Activated CD4-positive, alpha-beta T cell treated with anti-CD3 and anti-CD28 coated beads for 36 hours (primary cell): ENCODE data around the gene CALU. TPM values are rescaled to one million over a fixed set of nuclear protein-coding genes. Genes with fewer than 3 reads are reported as not detected.

ENCODE experiments used
- ATAC-seq: fragments of 200-7000 bp; cut with Tn5 transposase; one replicate; pipeline ENCODE4 v1.10.0; 2021; ENCODE audit warnings: mild to moderate bottlenecking, moderate library complexity
- CTCF ChIA-PET: fragments of 350-600 bp; sonication (Branson Sonifier 250); formaldehyde crosslinking; loops from one replicate; lab custom pipeline; 2021; ENCODE audit warnings: antibody characterized with exemption; lab: Charles Lee
- POLR2A ChIA-PET: fragments of 350-600 bp; sonication (Branson Sonifier 250); formaldehyde crosslinking; loops from one replicate; lab custom pipeline; 2021; ENCODE audit warnings: antibody characterized with exemption, inconsistent platforms; lab: Charles Lee
- DNase-seq: peaks from one replicate; pipeline ENCODE4 v3.0.0-alpha.2; 2020
- H3K27ac Mint-ChIP-seq: one replicate; pipeline ENCODE4 v1.8.0; 2021; ENCODE audit warnings: mixed read lengths
- H3K27me3 Mint-ChIP-seq: one replicate; pipeline ENCODE4 v1.8.0; 2021; ENCODE audit warnings: mixed read lengths
- H3K36me3 Mint-ChIP-seq: one replicate; pipeline ENCODE4 v1.8.0; 2021; ENCODE audit warnings: low read depth, mixed read lengths
- H3K4me1 Mint-ChIP-seq: one replicate; pipeline ENCODE4 v1.8.0; 2021; ENCODE audit warnings: mixed read lengths
- H3K4me3 Mint-ChIP-seq: one replicate; pipeline ENCODE4 v1.8.0; 2021; ENCODE audit warnings: mild to moderate bottlenecking, moderate library complexity, mixed read lengths
- H3K9me3 Mint-ChIP-seq: one replicate; pipeline ENCODE4 v1.8.0; 2021; ENCODE audit warnings: low read depth, mixed read lengths
- intact Hi-C, 2 experiments: fragments of 100-400 bp; cut with DNase I in 1 of 2; cut with micrococcal nuclease in 1 of 2; formaldehyde crosslinking; loops; one replicate each; pipeline versions ENCODE4 v1.14.2 to v1.15.1; 2022 to 2024; cut with DNase I, micrococcal nuclease
- total RNA-seq, 2 experiments: library from RNA; stranded (reverse); gene quantifications; one replicate each; pipeline ENCODE4 v1.2.3, GENCODE V29; 2021

CALU gene
- 10 to 100 TPM; 32.9 to 33.8 TPM for total RNA-seq

GRCh38 chr7:128739048-128739962 lies at the start of gene CALU:
Gene CALU, plus strand, starts transcription at chr7:128739359. Its CDS starts 9,225 bp downstream, at chr7:128748584.
- DNase-seq (peak; percentile 97), ATAC-seq (peak; percentile 98)
- Mint-ChIP-seq H3K9me3 (no peaks in the 10 kb centered on the region), H3K36me3 (no peaks in the 10 kb centered on the region), H3K4me3 (peak within 1 kb of the TSS; percentile 99), H3K4me1 (peaks cover 38% of the 10 kb centered on the region), H3K27ac (peak within 1 kb of the TSS; percentile 93), H3K27me3 (peaks cover 3% of the 10 kb centered on the region)
- intact Hi-C loops = loop anchor here (1.0 to 10.0 kb wide), 13 partner anchors 52 to 1151 kb away; partner anchors contain the start of genes ATP6V1F (in 2 of the 2), CCDC136 (in 2 of the 2), ARF5 (in 1 of the 2) and HILPDA (in 1 of the 2)
- CTCF ChIA-PET = interaction anchor here (0.6 to 2.4 kb wide), 16 partner anchors 13 to 647 kb away, joined by 3 to 12 read pairs (median 4); no protein-coding TSS in a partner anchor
- POLR2A ChIA-PET = interaction anchor here (0.5 to 1.3 kb wide), 7 partner anchors 20 to 1085 kb away, joined by 3 to 6 read pairs (median 3); partner anchors contain the start of gene CCDC136

DNA sequence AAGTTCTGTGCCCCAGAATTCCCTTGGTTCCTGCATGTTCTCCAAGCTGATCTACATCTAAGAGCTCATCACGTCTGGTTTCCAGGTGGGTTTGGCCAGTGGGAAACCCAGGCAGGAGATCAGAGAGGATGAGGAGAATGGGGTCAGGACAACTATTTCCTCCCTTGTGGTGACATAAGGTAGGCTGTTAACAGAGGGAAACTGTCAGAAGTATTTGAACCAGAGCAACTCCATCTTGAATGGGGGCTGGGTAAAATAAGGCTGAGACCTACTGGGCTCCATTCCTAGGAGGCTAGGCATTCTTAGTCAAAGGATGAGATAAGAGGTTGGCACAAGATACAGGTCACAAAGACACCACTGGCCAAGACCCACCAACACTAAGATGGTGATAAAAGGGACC lies 47.9 kb upstream of the CALU start:
- intact Hi-C loops = no loop called here
- ATAC-seq = no peak
- POLR2A ChIA-PET = no interaction called here

DNA sequence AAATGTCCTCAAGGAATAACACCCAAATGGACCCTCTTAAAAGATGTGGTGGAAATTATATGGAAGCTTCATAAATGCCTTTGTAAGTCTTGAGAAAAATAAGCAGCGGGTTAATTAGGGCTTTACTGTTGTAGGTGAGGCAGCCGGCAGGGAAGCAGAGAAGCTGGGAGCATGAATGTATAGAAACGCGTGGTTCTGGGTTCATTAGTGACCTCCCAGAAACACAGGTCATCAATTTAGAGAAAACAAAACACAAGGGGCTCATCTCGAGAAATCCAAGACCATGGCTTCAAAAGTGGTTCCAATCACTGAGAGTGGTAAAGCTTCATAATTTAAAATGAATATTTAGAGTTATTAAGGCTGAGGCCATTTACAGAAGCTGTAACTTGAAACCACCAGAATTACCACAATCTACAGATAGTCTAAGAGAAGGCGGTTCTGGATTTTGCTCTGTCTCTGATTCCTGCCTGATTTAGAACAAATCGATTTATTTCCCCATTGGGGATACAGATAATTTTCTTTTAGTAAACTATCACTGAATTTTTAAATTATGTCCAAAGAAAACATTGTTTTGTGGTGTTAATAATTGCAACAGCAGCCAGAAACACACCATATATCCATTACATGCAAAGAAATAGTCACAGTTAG lies 46.4 kb upstream of the CALU start:
- Mint-ChIP-seq H3K27me3 (peaks cover 25% of the 10 kb centered on the region), H3K36me3 (no peaks in the 10 kb centered on the region), H3K4me1 (peaks cover 5% of the 10 kb centered on the region), H3K27ac (no peak overlapping the region), H3K4me3 (no peak overlapping the region), H3K9me3 (no peaks in the 10 kb centered on the region)
- intact Hi-C loops = no loop called here
- ChIA-PET POLR2A (no interaction called here), CTCF (interaction anchor here (1.0 to 1.2 kb wide), 2 partner anchors 9 to 10 kb away, joined by 3 read pairs; no protein-coding TSS in a partner anchor)
- ATAC-seq (no peak), DNase-seq (no peak)

More for the DNA sequence above, 47.9 kb upstream of the CALU start:
- Mint-ChIP-seq H3K27ac (no peak overlapping the region), H3K27me3 (peaks cover 10% of the 10 kb centered on the region), H3K4me3 (no peak overlapping the region), H3K4me1 (no peaks in the 10 kb centered on the region), H3K36me3 (no peaks in the 10 kb centered on the region), H3K9me3 (no peaks in the 10 kb centered on the region)
- no peak for DNase-seq
- CTCF ChIA-PET = no interaction called here

GRCh38 chr7:128693373-128694015 lies 45.7 kb upstream of the CALU start:
- intact Hi-C loops = no loop called here
- CTCF ChIA-PET = no interaction called here
- POLR2A ChIA-PET = no interaction called here

GRCh38 chr7:128694738-128695137 lies 44.4 kb upstream of the CALU start:
- peaks cover 36% of the 10 kb centered on the region for H3K27me3 Mint-ChIP-seq
- H3K4me3 Mint-ChIP-seq = no peak overlapping the region
- intact Hi-C loops = no loop called here
- no peaks in the 10 kb centered on the region for H3K9me3 Mint-ChIP-seq
- no peaks in the 10 kb centered on the region for H3K36me3 Mint-ChIP-seq
- DNase-seq = no peak
- CTCF ChIA-PET = no interaction called here
- ATAC-seq = no peak
- peaks cover 6% of the 10 kb centered on the region for H3K4me1 Mint-ChIP-seq
- POLR2A ChIA-PET = no interaction called here
- no peak overlapping the region for H3K27ac Mint-ChIP-seq

More at GRCh38 chr7:128693373-128694015, 45.7 kb upstream of the CALU start:
- Mint-ChIP-seq H3K4me3 (no peak overlapping the region), H3K9me3 (no peaks in the 10 kb centered on the region), H3K27ac (no peak overlapping the region), H3K4me1 (peaks cover 6% of the 10 kb centered on the region), H3K27me3 (peaks cover 33% of the 10 kb centered on the region), H3K36me3 (no peaks in the 10 kb centered on the region)
- no peak for ATAC-seq
- no peak for DNase-seq

DNA sequence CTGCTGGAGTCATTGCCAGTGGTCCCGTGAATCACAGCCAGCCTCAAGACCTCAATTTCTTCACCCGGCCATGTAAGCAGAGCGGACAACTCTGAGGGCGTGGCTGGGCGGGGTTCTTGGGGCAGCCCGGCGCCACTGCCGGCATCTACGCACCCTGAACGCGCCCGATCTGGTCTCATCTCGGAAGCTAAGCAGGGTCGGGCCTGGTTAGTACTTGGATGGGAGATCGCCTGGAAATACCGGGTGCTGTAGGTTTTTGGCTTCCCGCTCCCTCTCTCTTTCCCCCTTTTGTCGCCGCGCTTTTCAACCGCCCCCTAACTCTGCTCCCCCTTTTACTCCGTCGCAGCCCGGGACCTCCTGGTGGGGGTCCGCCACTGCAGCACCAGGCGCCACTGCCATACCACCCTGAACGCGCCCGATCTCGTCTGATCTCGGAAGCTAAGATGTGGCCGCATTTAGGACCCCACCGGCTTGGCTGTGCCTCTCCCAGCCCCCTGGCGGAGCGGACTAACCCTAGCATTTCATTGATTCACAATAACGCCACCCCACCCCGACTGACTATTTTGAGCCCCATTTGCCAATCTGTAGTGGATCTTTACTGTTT lies 41.8 kb upstream of the CALU start:
- no peaks in the 10 kb centered on the region for H3K9me3 Mint-ChIP-seq
- H3K4me1 Mint-ChIP-seq = peaks cover 6% of the 10 kb centered on the region
- no peaks in the 10 kb centered on the region for H3K36me3 Mint-ChIP-seq
- peak; percentile 92 for ATAC-seq
- H3K27me3 Mint-ChIP-seq = peaks cover 46% of the 10 kb centered on the region
- CTCF ChIA-PET = interaction anchor here (0.6 to 0.8 kb wide), 2 partner anchors 16 to 77 kb away, joined by 3 read pairs; no protein-coding TSS in a partner anchor
- peak; percentile 79 for DNase-seq
- POLR2A ChIA-PET = interaction anchor here (0.7 kb wide), 1 partner anchor 42 kb away, joined by 3 read pairs; the partner anchor contains the start of gene CALU
- H3K27ac Mint-ChIP-seq = peak overlapping the region; percentile 2
- intact Hi-C loops = no loop called here
- peak overlapping the region; percentile 66 for H3K4me3 Mint-ChIP-seq

GRCh38 chr7:128699196-128699712 lies 39.9 kb upstream of the CALU start:
- H3K27me3 Mint-ChIP-seq = peaks cover 43% of the 10 kb centered on the region
- H3K9me3 Mint-ChIP-seq = no peaks in the 10 kb centered on the region
- ChIA-PET CTCF (interaction anchor here (0.6 kb wide), 1 partner anchor 52 kb away, joined by 3 read pairs; no protein-coding TSS in a partner anchor), POLR2A (no interaction called here)
- peaks cover 6% of the 10 kb centered on the region for H3K4me1 Mint-ChIP-seq
- no peak overlapping the region for H3K4me3 Mint-ChIP-seq
- no peak for DNase-seq
- no peak for ATAC-seq
- intact Hi-C loops = no loop called here
- no peaks in the 10 kb centered on the region for H3K36me3 Mint-ChIP-seq
- H3K27ac Mint-ChIP-seq = no peak overlapping the region

DNA sequence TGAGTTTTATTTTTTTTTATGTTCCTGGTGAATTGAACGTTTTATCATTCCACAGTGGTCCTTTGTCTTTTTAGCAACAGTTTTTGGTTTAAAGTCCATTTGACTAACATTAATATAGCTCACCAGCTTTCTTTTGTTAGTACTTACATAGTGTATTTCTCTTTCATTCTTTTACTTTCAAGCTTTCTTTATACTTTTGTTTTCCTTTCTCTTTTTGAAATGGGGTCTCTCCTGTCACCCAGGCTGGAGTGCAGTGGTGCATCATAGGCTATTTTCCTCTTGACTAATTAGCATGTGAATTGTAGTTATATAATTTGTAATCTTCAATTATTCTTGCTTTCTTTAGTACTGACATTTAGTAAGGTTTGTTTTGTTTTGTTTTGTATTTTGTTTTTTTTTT lies 39.3 kb upstream of the CALU start:
- ATAC-seq (no peak), DNase-seq (no peak)
- Mint-ChIP-seq H3K27me3 (peaks cover 41% of the 10 kb centered on the region), H3K4me1 (peaks cover 6% of the 10 kb centered on the region), H3K27ac (no peak overlapping the region), H3K36me3 (no peaks in the 10 kb centered on the region), H3K4me3 (no peak overlapping the region), H3K9me3 (no peaks in the 10 kb centered on the region)
- ChIA-PET CTCF (no interaction called here), POLR2A (no interaction called here)
- intact Hi-C loops = no loop called here

GRCh38 chr7:128701062-128701785 lies 37.9 kb upstream of the CALU start:
- no peak for DNase-seq
- Mint-ChIP-seq H3K4me1 (peaks cover 10% of the 10 kb centered on the region), H3K9me3 (no peaks in the 10 kb centered on the region), H3K27ac (no peak overlapping the region), H3K4me3 (no peak overlapping the region), H3K27me3 (peaks cover 36% of the 10 kb centered on the region), H3K36me3 (no peaks in the 10 kb centered on the region)
- CTCF ChIA-PET = interaction anchor here (0.6 to 1.2 kb wide), 2 partner anchors 9 to 39 kb away, joined by 3 read pairs; no protein-coding TSS in a partner anchor
- ATAC-seq = no peak
- intact Hi-C loops = no loop called here
- POLR2A ChIA-PET = no interaction called here

- peaks cover 11% of the 10 kb centered on the region for H3K27me3 Mint-ChIP-seq
- H3K27ac Mint-ChIP-seq = no peak overlapping the region
- H3K4me3 Mint-ChIP-seq = no peak overlapping the region
- DNase-seq (no peak), ATAC-seq (peak; percentile 30)
- H3K9me3 Mint-ChIP-seq = no peaks in the 10 kb centered on the region
- intact Hi-C loops = no loop called here
- ChIA-PET CTCF (interaction anchor here (1.1 kb wide), 1 partner anchor 34 kb away, joined by 4 read pairs; no protein-coding TSS in a partner anchor), POLR2A (no interaction called here)
- peaks cover 4% of the 10 kb centered on the region for H3K4me1 Mint-ChIP-seq
- no peaks in the 10 kb centered on the region for H3K36me3 Mint-ChIP-seq
Observed at GRCh38 chr7:128703609-128704241, 35.4 kb upstream of the CALU start.
